ENCODE results near the gene RRAS2. TPM values are rescaled to one million over a fixed set of nuclear protein-coding genes. Genes with fewer than 3 reads are reported as not detected.

RRAS2 gene
- total RNA-seq, 4 donors from 2014 or later, result 12.3 to 86.0 (median 41.7) TPM

- H3K27ac ChIP-seq, result no peak overlapping the region
These were observed 96.6 kb downstream of the RRAS2 start for GRCh38 chr11:14262271-14262846.

GRCh38 chr11:14261066-14261465, 97.9 kb downstream of the RRAS2 start:
- no peak for DNase-seq
- no peak for TF ChIP-seq POLR2A (IDR thresholded peaks at IDR 0.05)
- TF ChIP-seq CTCF (IDR thresholded peaks at IDR 0.05), result no peak
- TF ChIP-seq EP300 (IDR thresholded peaks at IDR 0.05; ENCODE audit: low read depth), result no peak
- no peak for TF ChIP-seq POLR2AphosphoS5 (IDR thresholded peaks at IDR 0.05)
- peaks cover 0 to 31% (median 15%) of the 10 kb centered on the region in 4 donors for H3K4me1 ChIP-seq
- no peaks in the 10 kb centered on the region for H3K27me3 ChIP-seq
- peak overlapping the region in 1 of 4 donors; percentile 22 for H3K27ac ChIP-seq
- H3K36me3 ChIP-seq, result peaks cover 0 to 4% (median 0%) of the 10 kb centered on the region in 4 donors
- no peak overlapping the region for H3K4me3 ChIP-seq
- no peaks in the 10 kb centered on the region for H3K9me3 ChIP-seq
- 58 to 100% methylated on average over 1 to 4 of the region's 4 CpGs for WGBS, 2 donors (ENCODE audit: low coverage in 1 of 2)
- in situ Hi-C loops (cut with MboI; ENCODE audit: low pct_ligation_motif_present in 1 of 4, low pct_unique_long_range_greater_than_20kb in 1 of 4, low sequenced_read_pairs in 3 of 4), result loop anchor here in 1 of 4 donors (25.0 kb wide), 1 partner anchor 499 kb away; no protein-coding TSS in a partner anchor
- intact Hi-C loops (cut with DNase I; ENCODE audit: low total_unique reads), result no loop called here

More at GRCh38 chr11:14262271-14262846, 96.6 kb downstream of the RRAS2 start:
- TF ChIP-seq EP300 (IDR thresholded peaks at IDR 0.05; ENCODE audit: low read depth) (no peak), POLR2A (IDR thresholded peaks at IDR 0.05) (no peak), POLR2AphosphoS5 (IDR thresholded peaks at IDR 0.05) (no peak), CTCF (IDR thresholded peaks at IDR 0.05) (no peak)
- Histone ChIP-seq H3K9me3 (no peaks in the 10 kb centered on the region), H3K27me3 (no peaks in the 10 kb centered on the region), H3K4me1 (peaks cover 0 to 29% (median 15%) of the 10 kb centered on the region in 4 donors), H3K36me3 (peaks cover 0 to 4% (median 0%) of the 10 kb centered on the region in 4 donors), H3K4me3 (no peak overlapping the region)
- 88 to 100% methylated on average over 2 to 8 of the region's 8 CpGs for WGBS, 2 donors (ENCODE audit: low coverage in 1 of 2)
- DNase-seq, result no peak
- in situ Hi-C loops (cut with MboI; ENCODE audit: low pct_ligation_motif_present in 1 of 4, low pct_unique_long_range_greater_than_20kb in 1 of 4, low sequenced_read_pairs in 3 of 4), result loop anchor here in 1 of 4 donors (25.0 kb wide), 1 partner anchor 500 kb away; no protein-coding TSS in a partner anchor
- intact Hi-C loops (cut with DNase I; ENCODE audit: low total_unique reads), result no loop called here

- Histone ChIP-seq H3K4me3 (no peak overlapping the region), H3K27me3 (no peaks in the 10 kb centered on the region), H3K27ac (peak overlapping the region in 1 of 4 donors; percentile 75), H3K36me3 (no peaks in the 10 kb centered on the region), H3K4me1 (peaks cover 0 to 31% (median 15%) of the 10 kb centered on the region in 4 donors), H3K9me3 (no peaks in the 10 kb centered on the region)
- WGBS, 2 donors (ENCODE audit: low coverage in 1 of 2), result 56% methylated on average over 1 of the region's 1 CpG; no CpG with 5 or more reads in 1 of the 2 donors
- DNase-seq, result peak; percentile 41
- in situ Hi-C loops (cut with MboI; ENCODE audit: low pct_ligation_motif_present in 1 of 4, low pct_unique_long_range_greater_than_20kb in 1 of 4, low sequenced_read_pairs in 3 of 4), result loop anchor here in 1 of 4 donors (25.0 kb wide), 1 partner anchor 498 kb away; no protein-coding TSS in a partner anchor
- intact Hi-C loops (cut with DNase I; ENCODE audit: low total_unique reads), result no loop called here
- no peak for TF ChIP-seq EP300 (IDR thresholded peaks at IDR 0.05; ENCODE audit: low read depth)
- TF ChIP-seq CTCF (IDR thresholded peaks at IDR 0.05), result no peak
- no peak for TF ChIP-seq POLR2A (IDR thresholded peaks at IDR 0.05)
- no peak for TF ChIP-seq POLR2AphosphoS5 (IDR thresholded peaks at IDR 0.05)
These were observed 99.1 kb downstream of the RRAS2 start for GRCh38 chr11:14259878-14260277.

GRCh38 chr11:14259186-14259784, 99.7 kb downstream of the RRAS2 start:
- intact Hi-C loops (cut with DNase I; ENCODE audit: low total_unique reads), result no loop called here
- Histone ChIP-seq H3K36me3 (no peaks in the 10 kb centered on the region), H3K4me3 (no peak overlapping the region), H3K4me1 (peaks cover 0 to 31% (median 15%) of the 10 kb centered on the region in 4 donors), H3K9me3 (no peaks in the 10 kb centered on the region), H3K27me3 (no peaks in the 10 kb centered on the region), H3K27ac (peak overlapping the region; percentile 50 to 75 (median 66))
- TF ChIP-seq POLR2A (IDR thresholded peaks at IDR 0.05) (no peak), EP300 (IDR thresholded peaks at IDR 0.05; ENCODE audit: low read depth) (no peak), CTCF (IDR thresholded peaks at IDR 0.05) (no peak), POLR2AphosphoS5 (IDR thresholded peaks at IDR 0.05) (no peak)
- in situ Hi-C loops (cut with MboI; ENCODE audit: low pct_ligation_motif_present in 1 of 4, low pct_unique_long_range_greater_than_20kb in 1 of 4, low sequenced_read_pairs in 3 of 4), result loop anchor here in 1 of 4 donors (25.0 kb wide), 1 partner anchor 497 kb away; no protein-coding TSS in a partner anchor
- DNase-seq, result no peak
- 0 to 87% methylated on average over 1 to 38 of the region's 38 CpGs for WGBS, 2 donors (ENCODE audit: low coverage in 1 of 2)

Data from transverse colon (tissue), 4 donors.